Measurements from ENCODE around the gene LENG8. TPM values are rescaled to one million over a fixed set of nuclear protein-coding genes. Genes with fewer than 3 reads are reported as not detected.
A peak's percentile ranks its signal among the peaks of the same experiment; 100 is the strongest.
"Not testable (repeated sequence)": the region's sequence is repeated elsewhere in the genome, so short reads cannot be mapped to it uniquely, and the experiment has no call there.

Gene LENG8
- polyA plus RNA-seq, 3 donors = 3.6 to 341 (median 5.8) TPM

DNA sequence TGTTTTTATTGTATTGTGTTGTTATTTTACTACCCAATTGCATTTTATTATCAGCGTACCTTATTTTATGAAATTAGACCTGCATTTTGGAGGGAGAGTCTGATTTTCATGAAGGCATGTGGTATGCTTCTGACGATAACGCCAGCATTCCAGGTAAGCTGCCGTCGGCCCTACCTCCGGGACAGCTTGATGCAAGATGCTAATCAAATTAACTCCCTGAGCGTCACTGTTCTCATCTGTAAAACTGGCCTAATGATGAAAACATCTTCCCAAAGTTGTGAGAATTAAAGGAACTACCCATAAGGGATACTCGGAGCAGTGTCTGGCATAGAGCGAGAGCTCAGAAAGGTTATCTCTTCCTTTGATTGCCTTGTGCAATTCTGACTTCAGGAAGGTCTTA lies 40.8 kb downstream of the LENG8 start:
- Histone ChIP-seq H3K4me1 (ENCODE audit: control insufficient read depth in 1 of 2, insufficient read depth in 2 of 2, low read length in 2 of 2) (no peaks in the 10 kb centered on the region), H3K36me3 (replicated peaks in 1 of 2; ENCODE audit: control insufficient read depth in 1 of 2, insufficient read depth in 2 of 2, low read length in 2 of 2) (no peaks in the 10 kb centered on the region), H3K9me3 (replicated peaks in 1 of 2; ENCODE audit: control insufficient read depth in 1 of 2, insufficient read depth in 1 of 2, low read length in 2 of 2) (no peaks in the 10 kb centered on the region), H2AFZ (ENCODE audit: insufficient read depth, low read depth, low read length, poor library complexity, severe bottlenecking) (no peak overlapping the region), H4K20me1 (ENCODE audit: insufficient read depth, low read length) (no peaks in the 10 kb centered on the region), H3K27ac (ENCODE audit: low read depth in 1 of 2, low read length in 2 of 2) (no peak overlapping the region), H3K4me3 (replicated peaks in 1 of 3; ENCODE audit: low read depth in 2 of 3, low read length in 3 of 3) (no peak overlapping the region), H3K9ac (ENCODE audit: insufficient read depth, low read length, poor library complexity, severe bottlenecking) (no peak overlapping the region), H3K79me2 (ENCODE audit: insufficient read depth, low read length) (no peaks in the 10 kb centered on the region), H3K4me2 (replicated peaks; ENCODE audit: extremely low read depth, low read length, poor library complexity, severe bottlenecking) (no peak overlapping the region), H3K27me3 (ENCODE audit: control insufficient read depth in 2 of 2, insufficient read depth in 2 of 2, low read length in 2 of 2) (peaks cover 48 to 94% of the 10 kb centered on the region in 2 donors)
- Mint-ChIP-seq H3K4me3 (peak overlapping the region in 1 of 2 donors; percentile 68), H3K27ac (no peak overlapping the region), H3K9me3 (peaks cover 0 to 19% (median 4%) of the 10 kb centered on the region in 7 donors), H3K36me3 (no peaks in the 10 kb centered on the region), H3K27me3 (ENCODE audit: low read depth in 3 of 3) (peaks cover 88 to 94% (median 94%) of the 10 kb centered on the region in 3 donors), H3K4me1 (no peaks in the 10 kb centered on the region)
- 87% methylated on average over 7 of the region's 9 CpGs for WGBS (ENCODE audit: insufficient coverage)
- TF ChIP-seq, protein P1, sequence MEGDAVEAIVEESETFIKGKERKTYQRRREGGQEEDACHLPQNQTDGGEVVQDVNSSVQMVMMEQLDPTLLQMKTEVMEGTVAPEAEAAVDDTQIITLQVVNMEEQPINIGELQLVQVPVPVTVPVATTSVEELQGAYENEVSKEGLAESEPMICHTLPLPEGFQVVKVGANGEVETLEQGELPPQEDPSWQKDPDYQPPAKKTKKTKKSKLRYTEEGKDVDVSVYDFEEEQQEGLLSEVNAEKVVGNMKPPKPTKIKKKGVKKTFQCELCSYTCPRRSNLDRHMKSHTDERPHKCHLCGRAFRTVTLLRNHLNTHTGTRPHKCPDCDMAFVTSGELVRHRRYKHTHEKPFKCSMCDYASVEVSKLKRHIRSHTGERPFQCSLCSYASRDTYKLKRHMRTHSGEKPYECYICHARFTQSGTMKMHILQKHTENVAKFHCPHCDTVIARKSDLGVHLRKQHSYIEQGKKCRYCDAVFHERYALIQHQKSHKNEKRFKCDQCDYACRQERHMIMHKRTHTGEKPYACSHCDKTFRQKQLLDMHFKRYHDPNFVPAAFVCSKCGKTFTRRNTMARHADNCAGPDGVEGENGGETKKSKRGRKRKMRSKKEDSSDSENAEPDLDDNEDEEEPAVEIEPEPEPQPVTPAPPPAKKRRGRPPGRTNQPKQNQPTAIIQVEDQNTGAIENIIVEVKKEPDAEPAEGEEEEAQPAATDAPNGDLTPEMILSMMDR (IDR thresholded peaks at IDR 0.05) = no peak
- intact Hi-C loops (cut with micrococcal nuclease) = loop anchor here (10.0 kb wide), 2 partner anchors 185 to 445 kb away; no protein-coding TSS in a partner anchor
- no peak for DNase-seq

DNA sequence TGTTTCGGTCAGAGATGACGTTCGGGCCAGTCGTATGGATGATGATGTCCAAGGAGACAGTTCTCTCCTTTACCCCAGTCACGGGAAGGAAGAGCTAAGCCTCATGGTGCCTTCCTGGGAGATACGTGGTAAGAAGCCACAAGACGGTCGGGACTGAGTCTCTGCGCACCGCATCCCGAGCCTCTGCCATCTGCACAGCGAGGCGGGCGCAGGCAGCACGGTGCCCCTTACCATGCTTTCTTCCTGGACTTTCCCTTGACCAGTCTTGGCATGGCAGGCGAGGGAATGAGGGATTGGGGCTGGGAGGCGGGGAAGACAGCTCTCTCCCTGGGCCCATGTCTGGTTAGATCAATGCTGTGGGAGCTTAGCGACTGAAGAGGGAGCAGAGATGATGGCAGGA lies 43.6 kb downstream of the LENG8 start:
- no peak overlapping the region for H3K27ac Mint-ChIP-seq
- H3K4me1 Mint-ChIP-seq = no peaks in the 10 kb centered on the region
- intact Hi-C loops (cut with micrococcal nuclease) = loop anchor here in 1 of 2 donors (10.0 kb wide), 1 partner anchor 442 kb away; no protein-coding TSS in a partner anchor
- no peak for DNase-seq
- peaks cover 90 to 97% (median 91%) of the 10 kb centered on the region in 3 donors for H3K27me3 Mint-ChIP-seq (ENCODE audit: low read depth in 3 of 3)
- H3K36me3 Mint-ChIP-seq = no peaks in the 10 kb centered on the region
- Histone ChIP-seq H3K27me3 (ENCODE audit: control insufficient read depth in 2 of 2, insufficient read depth in 2 of 2, low read length in 2 of 2) (peaks cover 47 to 88% of the 10 kb centered on the region in 2 donors), H3K4me2 (replicated peaks; ENCODE audit: extremely low read depth, low read length, poor library complexity, severe bottlenecking) (no peak overlapping the region), H3K9me3 (replicated peaks in 1 of 2; ENCODE audit: control insufficient read depth in 1 of 2, insufficient read depth in 1 of 2, low read length in 2 of 2) (no peaks in the 10 kb centered on the region), H3K9ac (ENCODE audit: insufficient read depth, low read length, poor library complexity, severe bottlenecking) (no peak overlapping the region), H4K20me1 (ENCODE audit: insufficient read depth, low read length) (no peaks in the 10 kb centered on the region), H3K36me3 (replicated peaks in 1 of 2; ENCODE audit: control insufficient read depth in 1 of 2, insufficient read depth in 2 of 2, low read length in 2 of 2) (no peaks in the 10 kb centered on the region), H3K4me1 (ENCODE audit: control insufficient read depth in 1 of 2, insufficient read depth in 2 of 2, low read length in 2 of 2) (no peaks in the 10 kb centered on the region), H3K4me3 (replicated peaks in 1 of 3; ENCODE audit: low read depth in 2 of 3, low read length in 3 of 3) (no peak overlapping the region), H3K79me2 (ENCODE audit: insufficient read depth, low read length) (no peaks in the 10 kb centered on the region), H3K27ac (ENCODE audit: low read depth in 1 of 2, low read length in 2 of 2) (no peak overlapping the region), H2AFZ (ENCODE audit: insufficient read depth, low read depth, low read length, poor library complexity, severe bottlenecking) (no peak overlapping the region)
- 98% methylated on average over 10 of the region's 18 CpGs for WGBS (ENCODE audit: insufficient coverage)
- H3K4me3 Mint-ChIP-seq = peak overlapping the region in 1 of 2 donors; percentile 90
- H3K9me3 Mint-ChIP-seq = peaks cover 0 to 8% (median 3%) of the 10 kb centered on the region in 7 donors
- TF ChIP-seq, protein P1 (IDR thresholded peaks at IDR 0.05) = no peak

DNA sequence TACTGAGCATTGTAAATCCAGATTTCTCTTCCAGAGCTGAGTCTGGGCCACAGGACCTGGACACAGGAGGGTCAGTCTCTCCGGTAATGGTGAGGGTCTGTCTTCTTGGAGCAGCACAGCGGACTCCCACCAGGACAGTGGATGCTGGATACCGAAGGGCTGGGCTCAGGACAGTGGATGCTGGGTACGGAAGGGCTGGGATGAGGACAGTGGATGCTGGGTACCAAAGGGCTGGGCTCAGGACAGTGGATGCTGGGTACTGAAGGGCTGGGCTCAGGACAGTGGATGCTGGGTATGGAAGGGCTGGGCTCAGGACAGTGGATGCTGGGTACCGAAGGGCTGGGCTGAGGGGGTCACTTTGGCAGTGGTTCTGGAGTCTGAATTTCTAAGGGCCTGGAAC lies 44.1 kb downstream of the LENG8 start:
- not testable (repeated sequence) for H3K4me1 Mint-ChIP-seq; H3K4me3 ChIP-seq (replicated peaks in 1 of 3; ENCODE audit: low read depth in 2 of 3, low read length in 3 of 3); H3K9me3 Mint-ChIP-seq; H3K27ac ChIP-seq (ENCODE audit: low read depth in 1 of 2, low read length in 2 of 2); H3K9ac ChIP-seq (ENCODE audit: insufficient read depth, low read length, poor library complexity, severe bottlenecking); H3K36me3 ChIP-seq (replicated peaks in 1 of 2; ENCODE audit: control insufficient read depth in 1 of 2, insufficient read depth in 2 of 2, low read length in 2 of 2); DNase-seq; H3K4me2 ChIP-seq (replicated peaks; ENCODE audit: extremely low read depth, low read length, poor library complexity, severe bottlenecking); H3K4me1 ChIP-seq (ENCODE audit: control insufficient read depth in 1 of 2, insufficient read depth in 2 of 2, low read length in 2 of 2); H2AFZ ChIP-seq (ENCODE audit: insufficient read depth, low read depth, low read length, poor library complexity, severe bottlenecking); H4K20me1 ChIP-seq (ENCODE audit: insufficient read depth, low read length); H3K9me3 ChIP-seq (replicated peaks in 1 of 2; ENCODE audit: control insufficient read depth in 1 of 2, insufficient read depth in 1 of 2, low read length in 2 of 2); H3K36me3 Mint-ChIP-seq; H3K79me2 ChIP-seq (ENCODE audit: insufficient read depth, low read length)
- Mint-ChIP-seq H3K27ac (peak overlapping the region in 1 of 7 donors; percentile 68), H3K27me3 (ENCODE audit: low read depth in 3 of 3) (peaks cover 89 to 97% (median 91%) of the 10 kb centered on the region in 3 donors), H3K4me3 (peak overlapping the region in 1 of 2 donors; percentile 90)
- intact Hi-C loops (cut with micrococcal nuclease) = loop anchor here in 1 of 2 donors (10.0 kb wide), 1 partner anchor 442 kb away; no protein-coding TSS in a partner anchor
- H3K27me3 ChIP-seq (ENCODE audit: control insufficient read depth in 2 of 2, insufficient read depth in 2 of 2, low read length in 2 of 2) = peaks cover 47 to 86% of the 10 kb centered on the region in 2 donors
- 96% methylated on average over 4 of the region's 5 CpGs for WGBS (ENCODE audit: insufficient coverage)

Measured in CD14-positive monocyte (primary cell).